Neural crest cell (in vitro differentiated cells): ENCODE data around the gene CLASP1. TPM values are rescaled to one million over a fixed set of nuclear protein-coding genes. Genes with fewer than 3 reads are reported as not detected.
"Not testable (repeated sequence)": the region's sequence is repeated elsewhere in the genome, so short reads cannot be mapped to it uniquely, and the experiment has no call there.

Experiments
- DNase-seq: peaks from one replicate; pipeline ENCODE4 v3.0.0; 2021; ENCODE audit warnings: low read depth, mixed read lengths, low spot score
- H3K27ac Mint-ChIP-seq: one replicate; pipeline ENCODE4 v1.8.0; 2021; ENCODE audit warnings: mild to moderate bottlenecking, mixed read lengths; ENCODE audit not compliant: unreplicated experiment
- H3K27me3 Mint-ChIP-seq: 2 replicates; pipeline ENCODE4 v1.8.0; 2021; ENCODE audit warnings: low read depth, mild to moderate bottlenecking, mixed read lengths
- H3K36me3 Mint-ChIP-seq: 2 replicates; pipeline ENCODE4 v1.8.0; 2021; ENCODE audit warnings: low read depth, mild to moderate bottlenecking, mixed read lengths
- H3K4me1 Mint-ChIP-seq: 2 replicates; pipeline ENCODE4 v1.8.0; 2021; ENCODE audit warnings: mixed read lengths
- H3K4me3 Mint-ChIP-seq: one replicate; pipeline ENCODE4 v1.8.0; 2021; ENCODE audit warnings: mild to moderate bottlenecking, mixed read lengths
- H3K9me3 Mint-ChIP-seq: 2 replicates; pipeline ENCODE4 v1.8.0; 2021; ENCODE audit warnings: mixed read lengths
- total RNA-seq: library from RNA; stranded (reverse); gene quantifications from 2 replicates; pipeline ENCODE4 v1.2.1, GENCODE V29; 2021
- TF ChIP-seq, protein P1 (sequence below): fragments of 200-600 bp; sonication (generic); conservative IDR thresholded peaks from 2 replicates; pipeline ENCODE4 v1.5.0; 2021; ENCODE audit warnings: antibody characterized with exemption, mild to moderate bottlenecking

CLASP1 gene
- total RNA-seq, 1 donor from 2014 or later = 95.8 TPM

DNA sequence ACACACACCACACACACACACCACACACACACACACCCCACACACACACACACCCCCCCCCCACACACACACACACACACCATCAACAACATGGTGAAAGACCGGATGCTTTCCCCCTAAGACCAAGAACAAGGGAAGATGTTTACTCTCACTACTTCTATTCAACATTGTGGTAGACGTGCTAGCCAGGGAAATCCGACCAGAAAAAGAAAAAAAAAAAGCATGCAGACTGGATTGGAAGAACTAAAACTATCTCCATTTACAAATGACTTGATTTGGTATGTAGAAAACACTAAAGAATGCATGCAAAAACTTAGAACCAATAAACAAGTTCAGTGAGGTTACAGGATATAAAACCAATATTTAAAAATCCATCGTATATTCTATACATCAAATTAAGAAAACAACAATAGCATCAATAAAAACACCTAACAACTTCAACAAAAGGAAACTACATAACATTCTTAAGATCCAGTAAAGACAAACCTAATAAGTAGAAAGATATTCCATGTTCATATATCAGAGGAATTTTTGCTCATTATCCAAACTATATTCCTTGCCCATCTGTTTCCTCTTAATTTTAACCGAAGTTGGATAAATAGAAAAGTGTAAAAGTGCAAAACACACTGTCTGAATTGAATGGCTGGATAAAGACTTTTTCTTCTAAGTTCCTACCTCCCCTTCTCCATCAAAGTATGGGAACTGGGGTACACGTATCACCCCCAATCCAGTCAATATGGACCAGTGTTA lies 170.1 kb downstream of the CLASP1 start:
- Mint-ChIP-seq H3K27ac (no peak overlapping the region), H3K4me3 (no peak overlapping the region), H3K9me3 (no peaks in the 10 kb centered on the region), H3K27me3 (no peaks in the 10 kb centered on the region), H3K4me1 (peaks cover 32% of the 10 kb centered on the region), H3K36me3 (no peaks in the 10 kb centered on the region)
- TF ChIP-seq, protein P1, sequence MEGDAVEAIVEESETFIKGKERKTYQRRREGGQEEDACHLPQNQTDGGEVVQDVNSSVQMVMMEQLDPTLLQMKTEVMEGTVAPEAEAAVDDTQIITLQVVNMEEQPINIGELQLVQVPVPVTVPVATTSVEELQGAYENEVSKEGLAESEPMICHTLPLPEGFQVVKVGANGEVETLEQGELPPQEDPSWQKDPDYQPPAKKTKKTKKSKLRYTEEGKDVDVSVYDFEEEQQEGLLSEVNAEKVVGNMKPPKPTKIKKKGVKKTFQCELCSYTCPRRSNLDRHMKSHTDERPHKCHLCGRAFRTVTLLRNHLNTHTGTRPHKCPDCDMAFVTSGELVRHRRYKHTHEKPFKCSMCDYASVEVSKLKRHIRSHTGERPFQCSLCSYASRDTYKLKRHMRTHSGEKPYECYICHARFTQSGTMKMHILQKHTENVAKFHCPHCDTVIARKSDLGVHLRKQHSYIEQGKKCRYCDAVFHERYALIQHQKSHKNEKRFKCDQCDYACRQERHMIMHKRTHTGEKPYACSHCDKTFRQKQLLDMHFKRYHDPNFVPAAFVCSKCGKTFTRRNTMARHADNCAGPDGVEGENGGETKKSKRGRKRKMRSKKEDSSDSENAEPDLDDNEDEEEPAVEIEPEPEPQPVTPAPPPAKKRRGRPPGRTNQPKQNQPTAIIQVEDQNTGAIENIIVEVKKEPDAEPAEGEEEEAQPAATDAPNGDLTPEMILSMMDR = no peak
- DNase-seq = no peak

DNA sequence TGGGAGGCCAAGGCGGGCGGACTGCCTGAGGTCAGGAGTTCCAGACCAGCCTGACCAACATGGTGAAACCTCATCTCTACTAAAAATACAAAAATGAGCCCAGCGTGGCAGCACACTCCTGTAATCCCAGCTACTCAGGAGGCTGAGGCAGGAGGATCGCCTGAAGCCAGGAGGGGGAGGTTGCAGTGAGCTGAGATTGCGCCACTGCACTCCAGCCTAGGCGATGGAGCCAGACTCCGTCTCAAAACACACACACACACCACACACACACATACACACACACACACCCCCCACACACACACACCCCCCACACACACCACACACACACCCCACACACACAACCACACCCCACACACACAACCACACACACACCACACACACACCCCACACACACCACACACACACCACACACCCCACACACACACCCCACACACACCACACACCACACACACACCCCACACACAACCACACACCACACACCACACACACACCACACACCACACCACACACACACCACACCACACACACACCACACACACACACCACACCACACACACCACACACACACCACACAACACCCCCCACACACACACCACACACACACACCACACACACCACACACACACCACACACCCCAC lies 170.8 kb downstream of the CLASP1 start:
- not testable (repeated sequence) for H3K27me3 Mint-ChIP-seq, DNase-seq, H3K9me3 Mint-ChIP-seq, H3K4me3 Mint-ChIP-seq, H3K36me3 Mint-ChIP-seq, H3K27ac Mint-ChIP-seq
- peaks cover 38% of the 10 kb centered on the region for H3K4me1 Mint-ChIP-seq

DNA sequence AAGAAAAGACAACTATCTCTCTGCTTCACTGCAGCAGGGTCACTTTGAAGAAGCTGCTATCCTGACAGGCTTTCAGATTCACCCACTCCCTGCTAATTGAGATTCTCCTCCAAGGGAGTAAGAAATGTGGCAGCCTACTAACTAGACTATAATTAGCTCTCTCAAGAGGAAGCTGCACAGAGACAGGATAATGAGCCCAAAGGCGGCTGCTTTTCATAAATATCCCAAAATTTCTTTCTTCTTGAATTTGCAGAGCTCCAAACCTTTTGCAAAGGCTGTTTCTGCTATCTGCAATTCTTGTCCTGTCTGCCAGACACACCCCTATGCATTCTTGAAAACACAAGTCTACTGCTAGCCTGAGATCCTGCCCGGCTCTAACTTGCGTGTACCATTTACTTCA lies 172.6 kb downstream of the CLASP1 start:
- Mint-ChIP-seq H3K9me3 (no peaks in the 10 kb centered on the region), H3K27me3 (no peaks in the 10 kb centered on the region), H3K27ac (no peak overlapping the region), H3K4me3 (no peak overlapping the region), H3K4me1 (peaks cover 53% of the 10 kb centered on the region), H3K36me3 (peaks cover 2% of the 10 kb centered on the region)
- TF ChIP-seq, protein P1 = no peak
- DNase-seq = no peak

DNA sequence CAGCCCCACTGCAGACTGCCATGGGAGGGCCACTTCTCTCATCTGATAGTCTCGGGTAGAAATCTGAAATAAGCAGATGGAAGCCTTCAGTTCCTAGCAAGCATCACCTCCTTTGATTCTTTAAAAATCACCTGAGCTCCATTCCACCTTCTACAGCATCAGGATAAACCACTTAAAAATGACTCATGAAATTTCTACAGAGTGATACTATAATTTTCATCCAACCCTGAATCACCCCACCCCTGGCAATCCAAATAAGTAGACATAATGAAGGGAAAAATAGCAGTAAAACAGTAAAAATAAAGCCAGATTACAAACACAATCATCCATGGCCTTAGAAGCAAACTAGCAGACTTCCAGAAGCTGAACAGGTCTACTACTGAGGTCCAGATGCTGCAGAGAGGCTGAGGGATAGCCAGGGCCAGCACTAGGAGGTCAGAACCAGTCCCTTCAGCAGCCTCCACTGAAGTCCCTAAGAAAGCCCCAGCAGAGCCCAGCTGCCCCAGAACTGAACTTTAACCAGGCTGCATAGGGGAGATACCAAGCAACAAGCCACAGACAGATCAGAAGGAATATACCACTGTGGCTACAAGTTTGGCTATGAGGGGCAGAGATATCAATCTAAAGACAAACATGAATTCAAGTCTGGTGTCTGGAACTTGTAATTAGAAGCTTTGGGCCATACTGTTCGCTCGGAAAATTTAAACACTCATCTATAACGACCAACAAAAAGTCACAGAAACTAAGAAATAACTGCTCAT lies 173.3 kb downstream of the CLASP1 start:
- H3K4me1 Mint-ChIP-seq = peaks cover 58% of the 10 kb centered on the region
- TF ChIP-seq, protein P1 = no peak
- no peak overlapping the region for H3K27ac Mint-ChIP-seq

DNA sequence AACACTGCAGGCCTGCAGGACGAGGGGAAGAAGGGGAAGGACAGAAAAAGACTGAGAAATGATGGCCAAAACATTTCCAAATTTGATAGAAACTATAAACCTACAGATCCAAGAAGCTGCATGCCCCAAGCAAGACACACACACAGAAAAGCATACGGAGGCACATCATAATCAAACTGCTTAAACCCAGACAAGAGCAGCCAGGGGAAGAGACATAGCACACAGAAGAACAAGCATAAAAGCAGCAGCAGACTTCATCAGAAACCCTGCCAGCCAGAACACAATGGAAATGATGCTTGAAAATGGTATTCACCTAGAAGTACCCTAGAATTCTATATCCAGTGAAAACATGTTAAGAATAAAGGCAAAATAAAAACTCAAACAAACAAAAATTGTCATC lies 175.8 kb downstream of the CLASP1 start:
- H3K4me3 Mint-ChIP-seq = no peak overlapping the region
- no peaks in the 10 kb centered on the region for H3K27me3 Mint-ChIP-seq
- DNase-seq = no peak
- peaks cover 50% of the 10 kb centered on the region for H3K4me1 Mint-ChIP-seq
- TF ChIP-seq, protein P1 = no peak
- peaks cover 3% of the 10 kb centered on the region for H3K9me3 Mint-ChIP-seq
- H3K36me3 Mint-ChIP-seq = peaks cover 16% of the 10 kb centered on the region
- peak overlapping the region; percentile 52 for H3K27ac Mint-ChIP-seq

More for the DNA sequence above, 173.3 kb downstream of the CLASP1 start:
- no peak for DNase-seq
- Mint-ChIP-seq H3K27me3 (no peaks in the 10 kb centered on the region), H3K36me3 (peaks cover 6% of the 10 kb centered on the region), H3K4me3 (no peak overlapping the region), H3K9me3 (peaks cover 3% of the 10 kb centered on the region)
